Jurkat, Clone E6-1 (cell line): Measurements from ENCODE around the gene SMC5. TPM values are rescaled to one million over a fixed set of nuclear protein-coding genes. Genes with fewer than 3 reads are reported as not detected.
"Not testable (repeated sequence)": the region's sequence is repeated elsewhere in the genome, so short reads cannot be mapped to it uniquely, and the experiment has no call there.

Experiments used
- DNase-seq: peaks from one replicate; pipeline ENCODE4 v3.0.0-alpha.2; 2011; ENCODE audit warnings: low read depth, low spot score
- H3K4me3 ChIP-seq: 2 replicates; pipeline ENCODE4 v1.5.1; 2011; ENCODE audit warnings: mild to moderate bottlenecking, low read length, control low read depth, moderate library complexity
- polyA plus RNA-seq: library from polyadenylated mRNA; unstranded; fragments of >200 nt; gene quantifications from one replicate; pipeline ENCODE4 v1.2.1, GENCODE V29; 2012; ENCODE audit warnings: missing spikeins; ENCODE audit not compliant: insufficient read length, insufficient read depth

SMC5 gene
- polyA plus RNA-seq: 40.9 TPM

- H3K4me3 ChIP-seq: peak within 1 kb of the TSS; percentile 75
- peak; percentile 81 for DNase-seq
These were observed at the start of gene SMC5 for GRCh38 chr9:70258692-70259511. SMC5 (plus strand) TSS chr9:70258978; CDS start chr9:70259079, 101 bp downstream.

GRCh38 chr9:70217029-70217428 is 41.7 kb upstream of the SMC5 start:
- no peak overlapping the region for H3K4me3 ChIP-seq
- no peak for DNase-seq

- no peak for DNase-seq
- no peak overlapping the region for H3K4me3 ChIP-seq
These were observed 40.0 kb upstream of the SMC5 start for GRCh38 chr9:70218767-70219166.

- DNase-seq: no peak
- H3K4me3 ChIP-seq: no peak overlapping the region
These were observed 38.6 kb upstream of the SMC5 start for GRCh38 chr9:70220216-70220615.

GRCh38 chr9:70222354-70222753 is 36.4 kb upstream of the SMC5 start:
- no peak overlapping the region for H3K4me3 ChIP-seq
- DNase-seq: no peak

- no peak for DNase-seq
- H3K4me3 ChIP-seq: no peak overlapping the region
These were observed 30.7 kb upstream of the SMC5 start for GRCh38 chr9:70228118-70228517.

GRCh38 chr9:70228611-70229010 is 30.2 kb upstream of the SMC5 start:
- no peak for DNase-seq
- H3K4me3 ChIP-seq: no peak overlapping the region

- no peak overlapping the region for H3K4me3 ChIP-seq
- DNase-seq: no peak
These were observed 29.8 kb upstream of the SMC5 start for GRCh38 chr9:70229026-70229425.

GRCh38 chr9:70229579-70229978 is 29.2 kb upstream of the SMC5 start:
- no peak overlapping the region for H3K4me3 ChIP-seq
- no peak for DNase-seq

GRCh38 chr9:70232476-70232875 is 26.3 kb upstream of the SMC5 start:
- H3K4me3 ChIP-seq: no peak overlapping the region
- DNase-seq: no peak

GRCh38 chr9:70234208-70234607 is 24.6 kb upstream of the SMC5 start:
- not testable (repeated sequence) for DNase-seq, H3K4me3 ChIP-seq

GRCh38 chr9:70245952-70246351 is 12.8 kb upstream of the SMC5 start:
- H3K4me3 ChIP-seq, DNase-seq: not testable (repeated sequence)

- DNase-seq: no peak
- no peak overlapping the region for H3K4me3 ChIP-seq
These were observed 8.6 kb upstream of the SMC5 start for GRCh38 chr9:70250221-70250620.

- no peak for DNase-seq
These were observed 3.3 kb upstream of the SMC5 start for GRCh38 chr9:70255486-70255885.

GRCh38 chr9:70256123-70256551 is 2.6 kb upstream of the SMC5 start:
- DNase-seq: no peak
- no peak overlapping the region for H3K4me3 ChIP-seq

More at GRCh38 chr9:70255486-70255885, 3.3 kb upstream of the SMC5 start:
- no peak overlapping the region for H3K4me3 ChIP-seq

GRCh38 chr9:70257502-70257901 is 1.3 kb upstream of the SMC5 start:
- no peak overlapping the region for H3K4me3 ChIP-seq
- DNase-seq: no peak

- peak; percentile 18 for DNase-seq
- H3K4me3 ChIP-seq: peak overlapping the region; percentile 75
These were observed 637 bp upstream of the SMC5 start for GRCh38 chr9:70257991-70258691.

GRCh38 chr9:70259512-70259802 is 679 bp downstream of the SMC5 start:
- peak overlapping the region; percentile 75 for H3K4me3 ChIP-seq
- no peak for DNase-seq

GRCh38 chr9:70260007-70260443 is 1.2 kb downstream of the SMC5 start:
- no peak for DNase-seq
- peak overlapping the region; percentile 75 for H3K4me3 ChIP-seq

GRCh38 chr9:70260606-70261005 is 1.8 kb downstream of the SMC5 start:
- no peak for DNase-seq
- H3K4me3 ChIP-seq: no peak overlapping the region
